SK-N-SH (cell line): ENCODE data around the gene RBBP7. TPM values are rescaled to one million over a fixed set of nuclear protein-coding genes. Genes with fewer than 3 reads are reported as not detected.

Source experiments
- CTCF ChIA-PET: fragments of 300-600, 350-600 bp; formaldehyde crosslinking; extraction: SDS; loops from one replicate; lab custom pipeline; 2021; lab: Yijun Ruan, JAX
- POLR2A ChIA-PET: fragments of 350-600 bp; sonication (Branson Sonifier 250); formaldehyde crosslinking; extraction: SDS; loops from one replicate; lab custom pipeline; 2020; ENCODE audit warnings: antibody characterized with exemption, inconsistent platforms; lab: Yijun Ruan, JAX
- DNase-seq: peaks from one replicate; pipeline ENCODE4 v3.0.0; 2012
- H2AFZ ChIP-seq: fragments of 200-600 bp; sonication (generic); 2 replicates; pipeline ENCODE4 v1.8.1; 2016; ENCODE audit warnings: antibody characterized with exemption, mild to moderate bottlenecking, low read depth
- H3F3A ChIP-seq: fragments of 200-600 bp; sonication (generic); replicated peaks from 2 replicates; pipeline ENCODE3; 2016; ENCODE audit warnings: antibody characterized with exemption, mild to moderate bottlenecking; ENCODE audit not compliant: insufficient read depth
- H3K27ac ChIP-seq, 2 experiments: fragments of 200-500 bp in 1 of 2; fragments of 200-600 bp in 1 of 2; sonication (Bioruptor generic) in 1 of 2; sonication (generic), shearing (Covaris generic) in 1 of 2; 2 replicates each; pipeline versions ENCODE4 v1.5.1 to v1.6.1; 2014 to 2016; ENCODE audit warnings: low read depth in 2 of 2, inconsistent platforms in 1 of 2, low read length in 1 of 2, mild to moderate bottlenecking in 1 of 2, mixed read lengths in 1 of 2
- H3K27me3 ChIP-seq: fragments of 200-600 bp; sonication (generic), shearing (Covaris generic); 2 replicates; pipeline ENCODE4 v1.6.1; 2016; ENCODE audit warnings: mixed run types; ENCODE audit not compliant: insufficient read depth
- H3K36me3 ChIP-seq, 2 experiments: fragments of 200-500 bp in 1 of 2; fragments of 200-600 bp in 1 of 2; sonication (Bioruptor generic) in 1 of 2; sonication (generic) in 1 of 2; replicated peaks in 1 of 2; 2 replicates each; pipeline versions ENCODE3 to v1.5.1; 2014 to 2016; ENCODE audit warnings: low read length in 1 of 2, mild to moderate bottlenecking in 1 of 2; ENCODE audit not compliant: insufficient read depth in 2 of 2, control insufficient read depth in 1 of 2
- H3K4me1 ChIP-seq, 2 experiments: fragments of 200-500 bp in 1 of 2; fragments of 200-600 bp in 1 of 2; sonication (Bioruptor generic) in 1 of 2; sonication (generic), shearing (Covaris generic) in 1 of 2; 2 replicates each; pipeline versions ENCODE4 v1.5.1 to v1.6.1; 2014 to 2016; ENCODE audit warnings: low read depth in 1 of 2, low read length in 1 of 2, mixed run types in 1 of 2; ENCODE audit not compliant: insufficient read depth in 2 of 2, control insufficient read depth in 1 of 2
- H3K4me2 ChIP-seq: fragments of 200-600 bp; sonication (generic), shearing (Covaris generic); 2 replicates; pipeline ENCODE4 v1.6.1; 2017; ENCODE audit warnings: mixed run types
- H3K4me3 ChIP-seq, 2 experiments: fragments of 200-500 bp in 1 of 2; fragments of 200-600 bp in 1 of 2; sonication (Bioruptor generic) in 1 of 2; sonication (generic), shearing (Covaris generic) in 1 of 2; 2 replicates each; pipeline versions ENCODE4 v1.5.1 to v1.8.1; 2014 to 2016; ENCODE audit warnings: low read depth in 2 of 2, inconsistent platforms in 1 of 2, low read length in 1 of 2, mild to moderate bottlenecking in 1 of 2, mixed read lengths in 1 of 2, moderate library complexity in 1 of 2
- H3K79me2 ChIP-seq: fragments of 200-600 bp; sonication (generic); 2 replicates; pipeline ENCODE4 v1.8.1; 2017; ENCODE audit warnings: mild to moderate bottlenecking; ENCODE audit not compliant: insufficient read depth
- H3K9ac ChIP-seq: fragments of 200-600 bp; sonication (generic); 2 replicates; pipeline ENCODE4 v1.6.1; 2017; ENCODE audit warnings: mixed run types
- H3K9me2 ChIP-seq: fragments of 200-600 bp; sonication (generic); 2 replicates; pipeline ENCODE4 v1.6.1; 2017; ENCODE audit warnings: mixed run types
- H3K9me3 ChIP-seq: fragments of 200-600 bp; sonication (generic); 2 replicates; pipeline ENCODE4 v1.6.1; 2017; ENCODE audit warnings: mixed run types, mild to moderate bottlenecking, moderate library complexity
- H4K20me1 ChIP-seq: fragments of 200-600 bp; sonication (generic); 2 replicates; pipeline ENCODE4 v1.6.1; 2017; ENCODE audit warnings: mild to moderate bottlenecking, mixed run types; ENCODE audit not compliant: insufficient read depth
- FOXM1 ChIP-seq: IDR thresholded peaks from 2 replicates; pipeline ENCODE4 v1.4.0; 2012; ENCODE audit warnings: low read depth, mild to moderate bottlenecking
- GATA2 ChIP-seq: sonication (generic); formaldehyde crosslinking; IDR thresholded peaks from 2 replicates; pipeline ENCODE4 v1.5.0; 2020; ENCODE audit warnings: mild to moderate bottlenecking, missing genetic modification reagents
- IRF3 ChIP-seq: fragments of 150-350 bp; IDR thresholded peaks from 2 replicates; pipeline ENCODE4 v1.6.1; 2016; ENCODE audit warnings: mild to moderate bottlenecking, low read depth, low read length
- JUND ChIP-seq: IDR thresholded peaks from 2 replicates; pipeline ENCODE4 v1.4.0; 2012
- MAX ChIP-seq: IDR thresholded peaks from 2 replicates; pipeline ENCODE4 v1.4.0; 2012; ENCODE audit warnings: low read depth
- NRF1 ChIP-seq: IDR thresholded peaks from 2 replicates; pipeline ENCODE4 v1.6.1; 2012; ENCODE audit warnings: low read depth, mild to moderate bottlenecking, low read length
- POLR2AphosphoS5 ChIP-seq: IDR thresholded peaks from 2 replicates; pipeline ENCODE4 v1.6.1; 2012; ENCODE audit warnings: low read depth, low read length
- TCF12 ChIP-seq: IDR thresholded peaks from 2 replicates; pipeline ENCODE4 v1.4.0; 2012
- YY1 ChIP-seq: IDR thresholded peaks from 2 replicates; pipeline ENCODE4 v1.4.0; 2012; ENCODE audit warnings: low read depth, mild to moderate bottlenecking
- ZBTB33 ChIP-seq: IDR thresholded peaks from 2 replicates; pipeline ENCODE4 v1.4.0; 2012; ENCODE audit warnings: low read depth, borderline replicate concordance
- WGBS: methylation state at CpG from one replicate; pipeline ENCODE4 v1.1.6; 2017; ENCODE audit warnings: low lambda C conversion rate; 5-methylcytosine and 5-hydroxymethylcytosine counted together
- polyA plus RNA-seq, 3 experiments: library from polyadenylated mRNA; depleted of rRNA; stranded (reverse); fragments of >200 nt; gene quantifications; 2 replicates each; pipeline ENCODE4 v1.2.3, GENCODE V29; 2012

Gene RBBP7
- polyA plus RNA-seq, 1 of the 3 experiments (the other 2 are of a cell fraction) = 172 TPM

- H3K36me3 ChIP-seq = peaks cover 0 to 22% of the 10 kb centered on the region in 2 experiments
- peak overlapping the region; percentile 83 to 89 for H3K27ac ChIP-seq
- peaks cover 7 to 11% of the 10 kb centered on the region in 2 experiments; a peak in 3 of 4 replicates for H3K4me1 ChIP-seq
- H3K27me3 ChIP-seq = peaks cover 16% of the 10 kb centered on the region; the same call in 1 of the 2 replicates
- TF ChIP-seq ZBTB33 (0 out of 2 replicates have a peak, but pooled peaks have one; percentile 16), TCF12 (no peak), GATA2 (CRISPR knock-in tag) (peak; percentile 32; the same call in 1 of the 2 replicates), YY1 (peak; percentile 5), FOXM1 (no peak), POLR2AphosphoS5 (0 out of 2 replicates have a peak, but pooled peaks have one; percentile 29)
- TF ChIP-seq, all 33 proteins: peak for 4
- H3K79me2 ChIP-seq = peaks cover 35% of the 10 kb centered on the region
- H3K9me3 ChIP-seq = no peaks in the 10 kb centered on the region
- no peaks in the 10 kb centered on the region for H3K9me2 ChIP-seq
- peak overlapping the region; percentile 100 for H2AFZ ChIP-seq
- peak overlapping the region; percentile 84 for H3K9ac ChIP-seq
- H3K4me3 ChIP-seq = peak overlapping the region; percentile 53 to 68
- peak; percentile 29 for DNase-seq
- POLR2A ChIA-PET = interaction anchor here (0.9 to 1.1 kb wide), 2 partner anchors 11 to 151 kb away, joined by 3 to 4 read pairs; partner anchors contain the start of gene SYAP1
- CTCF ChIA-PET = interaction anchor here (1.2 to 5.1 kb wide), 2 partner anchors 9 to 12 kb away, joined by 4 to 37 read pairs; no protein-coding TSS in a partner anchor
- H3F3A ChIP-seq = peaks cover 6% of the 10 kb centered on the region
- H3K4me2 ChIP-seq = peak overlapping the region; percentile 84
- peaks cover 33% of the 10 kb centered on the region for H4K20me1 ChIP-seq
- 17% methylated on average over 30 of the region's 41 CpGs for WGBS
These were observed 977 bp upstream of the RBBP7 start for GRCh38 chrX:16870862-16871815.

GRCh38 chrX:16869393-16870094 is 618 bp downstream of the RBBP7 start:
- Histone ChIP-seq H3K27me3 (peaks cover 8% of the 10 kb centered on the region; the same call in 1 of the 2 replicates), H3K27ac (peak overlapping the region; percentile 91 to 97), H3F3A (peaks cover 6% of the 10 kb centered on the region), H3K4me1 (peaks cover 7 to 11% of the 10 kb centered on the region in 2 experiments; a peak in 3 of 4 replicates), H3K4me3 (peak overlapping the region; percentile 82 to 88), H3K9ac (peak overlapping the region; percentile 97), H4K20me1 (peaks cover 45% of the 10 kb centered on the region), H3K36me3 (peaks cover 3 to 23% of the 10 kb centered on the region in 2 experiments), H3K9me2 (no peaks in the 10 kb centered on the region), H3K79me2 (peaks cover 51% of the 10 kb centered on the region), H3K9me3 (no peaks in the 10 kb centered on the region), H3K4me2 (peak overlapping the region; percentile 85), H2AFZ (0 out of 2 replicates have a peak overlapping the region, but pooled peaks have one; percentile 8)
- ChIA-PET CTCF (interaction anchor here (0.8 to 1.6 kb wide), 3 partner anchors 13 to 43 kb away, joined by 3 to 4 read pairs (median 4); no protein-coding TSS in a partner anchor), POLR2A (interaction anchor here (0.6 kb wide), 1 partner anchor 925 kb away, joined by 4 read pairs; no protein-coding TSS in a partner anchor)
- TF ChIP-seq GATA2 (CRISPR knock-in tag) (no peak), NRF1 (peak; percentile 50), TCF12 (no peak), IRF3 (no peak), MAX (peak; percentile 52; the same call in 1 of the 2 replicates), JUND (no peak)
- peak; percentile 77 for DNase-seq
- 2% methylated on average over 17 of the region's 92 CpGs for WGBS
